ENCODE measurements around the gene RSRC1.
"Not testable (repeated sequence)": the region's sequence is repeated elsewhere in the genome, so short reads cannot be mapped to it uniquely, and the experiment has no call there.

The RSRC1 gene

DNA sequence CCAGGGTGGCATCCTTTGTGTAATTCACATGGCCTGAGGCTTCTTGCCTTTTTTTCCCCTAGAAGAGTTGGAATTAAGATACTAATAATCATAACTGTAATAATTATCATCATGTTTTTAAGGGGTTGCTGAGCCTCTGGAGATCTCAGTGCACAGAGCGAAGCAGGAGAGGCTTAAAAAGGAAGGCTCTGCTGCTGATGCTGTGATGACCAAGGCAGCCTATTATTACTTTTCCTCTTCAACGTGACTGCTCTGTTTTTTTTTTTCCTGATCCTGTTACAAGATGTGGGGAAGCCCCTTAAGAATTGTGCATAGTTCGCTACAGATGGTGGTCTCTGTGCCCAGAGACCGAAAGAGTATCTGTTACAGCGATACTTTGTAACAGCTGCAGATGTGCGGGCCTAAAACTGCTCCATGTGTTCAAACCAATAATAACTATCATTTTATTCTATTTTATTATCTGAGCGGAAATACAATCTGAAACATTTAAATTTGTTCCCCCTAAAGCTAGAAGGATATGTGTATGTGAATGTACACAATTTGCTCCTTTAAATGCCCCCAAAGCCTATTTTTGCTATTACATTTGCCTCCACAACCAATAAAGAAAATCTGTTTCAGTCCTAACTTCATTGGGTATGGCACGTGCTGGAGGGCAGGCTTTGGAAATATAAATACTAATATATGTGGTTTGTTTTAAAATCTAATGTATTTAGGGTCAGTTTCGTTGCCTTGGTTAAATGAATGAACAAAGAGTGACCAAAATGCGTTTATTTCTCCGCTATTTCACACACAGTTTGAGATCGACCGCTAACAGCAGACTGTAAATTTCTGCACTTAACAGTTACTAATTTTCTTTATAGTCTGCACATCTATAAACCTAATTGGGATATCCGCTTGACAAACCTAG, 8.3 kb upstream of the RSRC1 start:
- DNase-seq (ENCODE audit: low spot score): no peak

- no peak for DNase-seq (ENCODE audit: low spot score)
Measured at GRCh38 chr3:158102242-158103080, 7.4 kb upstream of the RSRC1 start.

DNA sequence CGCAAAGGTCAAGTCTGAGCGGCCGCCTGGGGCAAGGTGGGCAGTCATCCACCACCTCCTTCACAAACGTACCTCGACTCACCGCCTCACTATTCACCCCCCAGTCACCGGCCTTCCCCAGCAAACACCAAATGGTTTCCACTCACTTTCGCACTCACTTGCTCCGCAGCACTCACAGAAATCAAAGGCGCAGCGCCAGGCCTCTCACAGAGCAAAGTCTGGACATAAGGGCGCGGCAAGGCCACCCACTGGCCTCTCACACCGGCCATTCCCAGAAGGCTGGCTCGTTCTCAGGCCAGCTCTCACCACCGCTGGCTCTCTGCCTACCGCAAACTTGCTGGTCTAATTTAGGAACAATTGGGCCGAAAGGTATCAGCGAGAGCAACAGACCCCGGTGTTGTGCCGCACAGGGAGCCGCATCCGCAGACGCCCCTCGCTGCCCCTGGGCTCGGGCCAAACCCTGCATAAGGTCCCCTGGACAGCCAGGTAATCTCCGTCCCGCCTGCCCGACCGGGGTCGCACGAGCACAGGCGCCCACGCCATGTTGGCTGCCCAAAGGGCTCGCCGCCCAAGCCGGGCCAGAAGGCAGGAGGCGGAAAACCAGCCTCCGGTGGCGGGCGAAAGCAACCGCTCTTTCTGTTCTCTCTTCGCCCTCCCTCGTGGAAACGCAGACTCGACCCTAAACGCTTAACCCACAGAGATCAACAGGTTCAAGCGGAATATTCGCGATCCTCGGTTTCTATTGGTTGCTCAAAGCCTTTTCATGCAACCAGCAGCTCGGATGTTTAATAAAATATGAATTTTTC, 6.6 kb upstream of the RSRC1 start:
- no peak for DNase-seq (ENCODE audit: low spot score)

DNA sequence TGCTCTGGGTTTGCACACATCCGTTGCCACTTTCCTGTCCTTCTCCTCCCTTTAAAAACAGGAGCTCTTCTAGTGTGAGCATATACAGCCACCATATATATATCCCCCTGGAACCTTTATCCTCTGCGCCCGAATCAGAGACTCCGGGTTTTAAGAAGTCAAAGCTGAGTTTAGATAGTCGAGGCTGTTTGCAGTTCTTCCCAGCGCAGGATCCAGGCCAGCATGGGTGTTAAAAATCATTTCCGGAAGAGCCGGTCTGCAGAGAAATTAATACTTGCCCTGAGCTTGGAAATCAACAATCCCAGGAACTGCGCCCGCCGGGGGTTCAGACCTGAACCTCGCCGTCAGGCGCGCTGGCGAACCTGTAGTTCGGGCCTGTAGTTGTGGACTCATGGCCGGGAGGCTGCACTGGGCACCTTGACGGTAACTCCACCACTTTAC, 6.0 kb upstream of the RSRC1 start:
- DNase-seq (ENCODE audit: low spot score): no peak

GRCh38 chr3:158104431-158104921, 5.4 kb upstream of the RSRC1 start:
- DNase-seq (ENCODE audit: low spot score): no peak

DNA sequence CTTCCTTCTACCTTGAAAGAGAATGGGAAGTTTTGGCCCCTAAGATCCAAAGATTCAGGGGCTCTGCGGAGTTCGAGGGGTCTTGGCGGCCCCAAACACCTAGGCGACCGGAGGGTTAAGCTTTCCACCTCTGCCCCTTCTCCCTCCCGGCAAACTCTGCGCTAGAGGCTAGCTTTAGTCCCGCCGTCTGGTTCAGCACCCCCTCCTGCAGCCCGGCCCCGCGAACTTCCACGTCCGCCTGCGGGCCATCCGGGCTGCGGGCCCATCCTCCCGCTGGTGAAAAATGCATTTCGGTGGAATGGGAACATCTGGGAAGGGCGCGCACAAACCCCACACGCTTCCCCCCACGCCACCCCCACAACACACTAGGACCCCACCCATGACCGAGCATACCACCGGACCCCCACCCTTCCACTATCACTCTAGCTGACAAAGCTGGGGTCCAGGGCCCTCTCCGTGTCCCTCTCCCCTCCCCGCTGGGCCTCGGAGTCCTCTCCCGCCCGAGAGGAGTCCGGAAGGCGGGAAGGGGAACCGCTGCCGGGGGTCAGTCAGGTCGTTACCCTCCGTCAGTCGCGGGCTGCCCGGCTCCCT, 4.7 kb upstream of the RSRC1 start:
- no peak for DNase-seq (ENCODE audit: low spot score)

DNA sequence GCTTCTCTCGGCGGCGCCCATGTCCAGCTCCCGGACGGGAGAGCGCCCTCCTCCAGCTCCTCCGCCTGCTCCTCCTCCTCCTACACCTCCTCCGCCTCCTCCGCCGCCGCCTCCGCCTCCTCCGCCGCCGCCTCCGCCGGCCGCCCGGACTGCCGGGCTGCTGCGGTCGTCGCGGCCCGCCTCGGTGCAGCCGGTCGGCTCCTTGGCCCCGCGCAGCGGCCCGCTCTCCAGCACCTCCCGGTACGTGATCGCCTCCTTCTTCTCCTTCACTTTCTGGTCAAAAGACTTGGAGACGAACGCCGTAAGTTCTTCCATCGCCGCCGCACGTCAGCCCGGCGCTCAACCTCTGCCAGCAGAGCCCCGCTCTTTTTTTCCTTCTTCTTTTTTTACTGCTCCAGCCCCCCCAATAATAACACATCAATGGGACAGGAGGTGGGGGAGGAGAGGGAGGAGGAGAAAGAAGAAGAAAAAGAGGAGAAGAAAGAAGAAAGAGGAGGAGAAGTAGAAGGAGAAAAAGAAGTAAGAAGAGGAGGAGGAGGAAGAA, 4.1 kb upstream of the RSRC1 start:
- DNase-seq (ENCODE audit: low spot score): no peak

- no peak for DNase-seq (ENCODE audit: low spot score)
Measured at GRCh38 chr3:158106766-158107471, 3.0 kb upstream of the RSRC1 start.

- DNase-seq (ENCODE audit: low spot score): no peak
Measured at GRCh38 chr3:158107605-158108444, 2.1 kb upstream of the RSRC1 start.

- DNase-seq (ENCODE audit: low spot score): no peak
Measured at GRCh38 chr3:158108445-158108985, 1.4 kb upstream of the RSRC1 start.

- DNase-seq (ENCODE audit: low spot score): no peak
Measured at GRCh38 chr3:158109295-158109803, 540 bp upstream of the RSRC1 start.

- DNase-seq (ENCODE audit: low spot score): no peak
Measured at GRCh38 chr3:158110658-158111018, 749 bp downstream of the RSRC1 start.

- no peak for DNase-seq (ENCODE audit: low spot score)
Measured at GRCh38 chr3:158111861-158112260, 2.0 kb downstream of the RSRC1 start.

- DNase-seq (ENCODE audit: low spot score): not testable (repeated sequence)
Measured at GRCh38 chr3:158113595-158113994, 3.7 kb downstream of the RSRC1 start.

DNA sequence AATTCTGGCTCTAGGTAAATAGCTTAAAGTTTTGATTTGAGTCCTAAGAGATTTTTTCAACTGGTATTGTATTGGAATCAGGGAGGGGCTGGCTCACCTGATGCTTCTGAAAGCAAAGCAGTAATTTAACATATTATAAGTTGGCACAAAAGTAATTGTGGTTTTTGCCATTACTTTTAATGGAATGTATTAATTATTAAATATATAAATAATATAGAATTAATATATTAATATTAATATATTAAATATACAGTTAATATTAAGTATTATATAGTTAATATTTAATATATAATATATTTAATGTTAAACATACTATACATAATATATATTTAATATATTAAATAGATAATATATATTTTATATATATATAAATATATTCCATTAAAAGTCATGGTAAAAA, 10.4 kb downstream of the RSRC1 start:
- no peak for DNase-seq (ENCODE audit: low spot score)

DNA sequence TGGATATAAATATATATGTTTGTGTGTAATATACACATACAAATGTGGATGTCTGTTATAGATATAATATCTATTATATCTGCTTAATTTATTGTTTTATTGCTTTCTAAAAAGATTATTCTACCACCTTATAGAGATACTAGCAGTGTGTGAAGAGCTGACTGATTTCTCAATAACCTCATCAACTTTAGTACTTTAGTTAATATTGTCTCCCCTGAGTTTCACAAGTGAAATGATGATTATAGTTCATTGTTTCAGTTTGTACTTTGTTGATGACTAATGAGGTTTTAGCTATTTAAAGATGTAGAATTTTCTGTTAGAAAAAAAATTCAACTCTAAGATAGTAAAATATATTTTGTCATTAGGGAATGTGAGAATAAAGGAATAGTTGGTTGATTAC, 11.4 kb downstream of the RSRC1 start:
- DNase-seq (ENCODE audit: low spot score): no peak

- DNase-seq (ENCODE audit: low spot score): not testable (repeated sequence)
Measured at GRCh38 chr3:158122721-158123120, 12.8 kb downstream of the RSRC1 start.

- no peak for DNase-seq (ENCODE audit: low spot score)
Measured at GRCh38 chr3:158127250-158128219, 17.6 kb downstream of the RSRC1 start.

Measured in RKO (cell line).